HG02938 (cell line): ENCODE results near the gene TXNDC5.
"Not testable (repeated sequence)": the region's sequence is repeated elsewhere in the genome, so short reads cannot be mapped to it uniquely, and the experiment has no call there.

Experiments used
- ATAC-seq: cut with Tn5 transposase; IDR thresholded peaks from one replicate; pipeline ENCODE4 v1.9.1; 2021; ENCODE audit warnings: mild to moderate bottlenecking, moderate library complexity; ENCODE audit not compliant: unreplicated experiment

The TXNDC5 gene

GRCh38 chr6:7897461-7898192 lies 13.0 kb downstream of the TXNDC5 start:
- no peak for ATAC-seq

GRCh38 chr6:7896465-7896987 lies 14.1 kb downstream of the TXNDC5 start:
- no peak for ATAC-seq

- no peak for ATAC-seq
Measured at GRCh38 chr6:7895125-7895423, 15.5 kb downstream of the TXNDC5 start.

GRCh38 chr6:7894262-7895124 lies 16.1 kb downstream of the TXNDC5 start:
- ATAC-seq = no peak

GRCh38 chr6:7893342-7893741 lies 17.2 kb downstream of the TXNDC5 start:
- no peak for ATAC-seq

GRCh38 chr6:7892367-7892766 lies 18.2 kb downstream of the TXNDC5 start:
- ATAC-seq = not testable (repeated sequence)

GRCh38 chr6:7891078-7891872 lies 19.3 kb downstream of the TXNDC5 start:
- ATAC-seq = no peak

- no peak for ATAC-seq
Measured at GRCh38 chr6:7888587-7889357, 21.8 kb downstream of the TXNDC5 start.

GRCh38 chr6:7887278-7887991 lies 23.2 kb downstream of the TXNDC5 start:
- ATAC-seq = no peak

GRCh38 chr6:7886132-7886531 lies 24.5 kb downstream of the TXNDC5 start:
- ATAC-seq = no peak

- ATAC-seq = no peak
Measured at GRCh38 chr6:7883381-7883780, 27.2 kb downstream of the TXNDC5 start.

GRCh38 chr6:7882505-7883257 lies 27.9 kb downstream of the TXNDC5 start:
- ATAC-seq = no peak

GRCh38 chr6:7881765-7882500 lies 28.7 kb downstream of the TXNDC5 start:
- ATAC-seq = no peak

- no peak for ATAC-seq
Measured at GRCh38 chr6:7880718-7881107, 29.9 kb downstream of the TXNDC5 start.

- no peak for ATAC-seq
Measured at GRCh38 chr6:7879980-7880717, 30.4 kb downstream of the TXNDC5 start.

GRCh38 chr6:7879579-7879978 lies 31.0 kb downstream of the TXNDC5 start:
- no peak for ATAC-seq

- no peak for ATAC-seq
Measured at GRCh38 chr6:7879043-7879442, 31.5 kb downstream of the TXNDC5 start.
